ENCODE results near the gene TJAP1.

DNA sequence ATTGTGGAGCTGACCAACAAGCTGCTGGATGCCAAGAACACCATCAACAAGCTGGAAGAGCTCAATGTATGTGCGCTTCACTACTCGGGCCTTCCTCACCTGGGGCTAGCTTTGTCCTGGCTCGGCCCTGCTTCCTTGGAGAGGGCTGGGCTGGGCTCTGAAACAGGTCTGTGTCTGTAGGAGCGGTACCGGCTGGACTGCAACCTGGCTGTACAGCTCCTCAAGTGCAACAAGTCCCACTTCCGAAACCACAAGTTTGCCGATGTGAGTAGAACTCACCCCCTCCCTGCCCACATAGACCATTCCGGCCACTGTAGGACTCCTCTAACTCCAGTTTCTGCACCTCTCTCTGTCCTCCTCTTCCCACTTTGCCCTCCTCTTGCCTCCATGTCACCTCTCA is 26.1 kb downstream of the TJAP1 start:
- TF ChIP-seq EZH2 (IDR thresholded peaks at IDR 0.05; ENCODE audit: low read length), result no peak
- TF ChIP-seq, protein P1, sequence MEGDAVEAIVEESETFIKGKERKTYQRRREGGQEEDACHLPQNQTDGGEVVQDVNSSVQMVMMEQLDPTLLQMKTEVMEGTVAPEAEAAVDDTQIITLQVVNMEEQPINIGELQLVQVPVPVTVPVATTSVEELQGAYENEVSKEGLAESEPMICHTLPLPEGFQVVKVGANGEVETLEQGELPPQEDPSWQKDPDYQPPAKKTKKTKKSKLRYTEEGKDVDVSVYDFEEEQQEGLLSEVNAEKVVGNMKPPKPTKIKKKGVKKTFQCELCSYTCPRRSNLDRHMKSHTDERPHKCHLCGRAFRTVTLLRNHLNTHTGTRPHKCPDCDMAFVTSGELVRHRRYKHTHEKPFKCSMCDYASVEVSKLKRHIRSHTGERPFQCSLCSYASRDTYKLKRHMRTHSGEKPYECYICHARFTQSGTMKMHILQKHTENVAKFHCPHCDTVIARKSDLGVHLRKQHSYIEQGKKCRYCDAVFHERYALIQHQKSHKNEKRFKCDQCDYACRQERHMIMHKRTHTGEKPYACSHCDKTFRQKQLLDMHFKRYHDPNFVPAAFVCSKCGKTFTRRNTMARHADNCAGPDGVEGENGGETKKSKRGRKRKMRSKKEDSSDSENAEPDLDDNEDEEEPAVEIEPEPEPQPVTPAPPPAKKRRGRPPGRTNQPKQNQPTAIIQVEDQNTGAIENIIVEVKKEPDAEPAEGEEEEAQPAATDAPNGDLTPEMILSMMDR (optimal IDR thresholded peaks at IDR 0.05 in 1 of 3, IDR thresholded peaks at IDR 0.05 in 1 of 3, conservative IDR thresholded peaks at IDR 0.05 in 1 of 3; ENCODE audit: extremely low read depth in 1 of 3, insufficient read depth in 2 of 3, low read length in 3 of 3), result no peak

All from keratinocyte (primary cell).